Measurements from ENCODE around the gene AIPL1.
A peak's percentile ranks its signal among the peaks of the same experiment; 100 is the strongest.

AIPL1 gene

DNA sequence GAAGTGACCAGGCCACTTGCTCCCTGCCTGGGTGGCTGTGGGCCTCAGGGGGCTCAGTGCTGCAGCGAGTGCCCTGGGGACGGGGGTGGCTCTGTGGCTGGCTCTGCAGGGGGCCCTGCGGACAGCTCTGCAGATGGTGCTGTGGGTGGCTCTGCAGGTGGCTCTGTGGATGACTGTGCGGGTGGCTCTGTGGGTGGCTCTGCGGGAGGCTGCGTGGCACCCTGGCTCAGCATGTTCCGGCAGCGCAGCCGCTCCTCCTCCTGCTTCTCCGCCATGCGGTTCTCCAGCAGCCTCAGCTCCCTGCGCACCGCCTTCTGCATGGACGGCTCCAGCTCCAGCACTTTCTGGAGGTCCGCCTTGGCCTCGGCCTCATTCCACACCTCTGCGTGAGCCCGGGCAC lies 9.5 kb downstream of the AIPL1 start:
- no peak for DNase-seq
- no peaks in the 10 kb centered on the region for H3K36me3 Mint-ChIP-seq (ENCODE audit: low read depth)

DNA sequence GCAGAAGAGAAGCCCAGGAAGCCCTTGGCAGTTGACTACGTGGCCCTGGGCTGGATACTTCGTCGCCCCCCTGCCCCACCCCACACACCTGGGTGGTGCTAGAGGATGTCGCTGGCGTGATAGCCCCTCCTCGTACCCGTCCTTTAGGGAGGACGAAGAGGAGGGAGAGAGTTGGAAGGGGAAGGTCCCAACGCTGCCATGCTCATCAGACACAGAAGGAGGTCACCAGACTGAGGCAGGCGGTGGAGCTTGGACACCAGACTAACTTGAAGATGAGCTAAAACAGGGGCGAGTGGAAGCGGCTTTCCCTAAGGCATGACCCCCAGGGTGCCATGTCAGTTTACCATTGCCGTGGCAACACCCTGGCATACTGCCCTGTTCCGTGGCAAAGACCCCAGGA lies 11.0 kb downstream of the AIPL1 start:
- H3K27me3 Mint-ChIP-seq, result peaks cover 30% of the 10 kb centered on the region
- no peak overlapping the region for H3K4me3 Mint-ChIP-seq
- H3K36me3 Mint-ChIP-seq (ENCODE audit: low read depth), result no peaks in the 10 kb centered on the region
- DNase-seq, result no peak
- H3K9me3 Mint-ChIP-seq, result no peaks in the 10 kb centered on the region
- H3K27ac Mint-ChIP-seq, result no peak overlapping the region
- peaks cover 22% of the 10 kb centered on the region for H3K4me1 Mint-ChIP-seq (ENCODE audit: low read depth)

More for the DNA sequence above, 9.5 kb downstream of the AIPL1 start:
- no peak overlapping the region for H3K27ac Mint-ChIP-seq
- H3K27me3 Mint-ChIP-seq, result peaks cover 27% of the 10 kb centered on the region
- no peaks in the 10 kb centered on the region for H3K9me3 Mint-ChIP-seq
- peaks cover 21% of the 10 kb centered on the region for H3K4me1 Mint-ChIP-seq (ENCODE audit: low read depth)
- H3K4me3 Mint-ChIP-seq, result no peak overlapping the region

DNA sequence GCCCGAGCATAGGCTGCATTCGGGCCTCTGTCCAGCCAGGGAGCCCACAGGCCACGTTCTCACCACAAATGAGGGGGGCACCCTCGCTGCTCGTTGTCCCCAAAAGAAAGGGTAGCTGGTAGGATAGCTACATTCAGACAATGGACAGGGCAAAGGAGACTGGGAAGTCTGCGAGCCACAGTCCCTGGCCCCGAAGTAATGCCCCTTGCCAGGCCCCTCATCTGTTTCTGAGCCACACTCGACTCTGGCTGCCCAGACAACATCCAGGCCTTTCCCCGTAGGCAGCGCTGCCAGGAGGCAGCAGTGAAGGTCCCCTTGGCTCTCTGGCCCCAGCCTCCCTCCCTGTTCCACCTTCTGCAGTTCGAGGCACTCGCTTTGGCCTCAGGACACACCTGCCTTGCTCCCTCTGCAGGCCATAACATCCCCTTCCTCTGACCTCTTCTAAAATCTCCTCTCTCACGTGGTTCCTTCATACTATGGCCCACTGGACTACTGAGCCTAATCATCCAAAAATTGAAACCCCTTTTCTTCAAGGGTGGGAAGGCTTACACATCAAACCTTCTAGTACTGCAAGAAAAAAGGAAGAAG lies 12.2 kb downstream of the AIPL1 start:
- Mint-ChIP-seq H3K9me3 (no peaks in the 10 kb centered on the region), H3K36me3 (ENCODE audit: low read depth) (no peaks in the 10 kb centered on the region), H3K4me1 (ENCODE audit: low read depth) (peaks cover 14% of the 10 kb centered on the region), H3K4me3 (no peak overlapping the region), H3K27me3 (peaks cover 30% of the 10 kb centered on the region), H3K27ac (no peak overlapping the region)
- no peak for DNase-seq

DNA sequence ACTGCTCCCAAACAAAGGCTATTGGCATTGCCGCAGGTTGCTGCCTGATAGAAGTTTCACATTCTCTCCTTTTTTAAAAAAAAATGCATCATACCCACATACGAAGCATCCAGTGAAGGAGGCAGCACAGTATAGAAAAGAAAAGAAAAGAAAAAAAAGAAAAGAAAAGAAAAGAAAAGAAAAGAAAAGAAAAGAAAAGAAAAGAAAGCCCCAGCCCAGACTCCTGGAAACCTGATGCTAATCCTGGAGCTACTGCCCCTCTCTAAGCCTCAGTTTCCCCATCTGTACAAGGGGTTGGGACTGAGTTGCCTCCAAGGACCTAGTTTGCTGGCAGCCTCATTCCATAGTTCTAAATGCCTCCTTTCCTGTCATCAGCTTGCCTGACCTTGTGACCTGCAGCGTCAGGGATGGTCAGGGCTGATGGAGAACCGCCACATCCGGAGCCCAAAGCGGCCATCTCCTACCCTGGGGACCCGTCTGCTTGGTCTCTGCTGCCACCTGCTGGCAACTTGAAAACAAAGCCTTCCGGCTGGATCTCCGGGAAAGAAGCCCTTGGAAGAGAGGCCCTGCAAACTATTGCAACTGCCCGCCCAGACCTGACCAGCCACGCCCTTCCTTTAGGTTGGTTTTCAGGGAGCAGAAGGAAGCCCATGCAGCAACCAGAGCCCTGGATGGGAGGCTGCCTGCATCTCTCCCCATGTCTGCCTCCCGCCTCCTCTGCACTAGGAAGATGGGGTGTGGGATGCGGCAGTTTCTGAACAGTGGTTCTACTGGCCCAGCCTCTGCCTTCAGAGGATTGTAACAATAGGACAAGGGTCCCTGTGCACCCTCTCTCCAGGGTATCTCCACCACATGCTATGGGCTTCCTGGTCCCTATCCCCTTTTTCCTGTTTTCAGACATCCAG lies 13.0 kb downstream of the AIPL1 start:
- H3K36me3 Mint-ChIP-seq (ENCODE audit: low read depth), result no peaks in the 10 kb centered on the region
- peaks cover 6% of the 10 kb centered on the region for H3K4me1 Mint-ChIP-seq (ENCODE audit: low read depth)
- no peak overlapping the region for H3K27ac Mint-ChIP-seq
- DNase-seq, result peak; percentile 83
- peaks cover 30% of the 10 kb centered on the region for H3K27me3 Mint-ChIP-seq
- H3K9me3 Mint-ChIP-seq, result no peaks in the 10 kb centered on the region
- no peak overlapping the region for H3K4me3 Mint-ChIP-seq

DNA sequence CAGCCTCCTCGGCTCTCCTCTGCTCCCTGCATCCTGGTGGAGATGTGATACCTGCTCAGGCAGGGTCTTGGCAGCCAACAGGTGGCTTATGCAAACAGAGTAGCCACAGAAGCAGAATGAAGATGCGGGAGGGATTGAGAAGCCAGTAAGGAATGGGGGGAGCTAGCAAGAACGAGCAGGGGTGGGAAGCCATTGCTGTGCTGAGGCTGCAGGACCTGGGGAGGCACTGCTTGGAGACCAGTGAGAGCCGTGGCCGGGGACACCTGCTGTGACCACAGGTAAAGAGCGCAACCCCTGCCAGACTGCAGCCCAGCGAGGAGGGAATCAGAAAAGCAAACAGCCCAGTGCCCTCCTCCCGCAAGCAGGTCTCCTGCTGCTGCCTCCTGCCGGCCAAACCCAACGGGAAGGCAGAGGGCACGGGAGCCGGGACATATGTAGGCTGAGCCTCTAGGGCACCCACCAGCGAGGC lies 14.7 kb downstream of the AIPL1 start:
- DNase-seq, result no peak
- Mint-ChIP-seq H3K4me1 (ENCODE audit: low read depth) (peaks cover 3% of the 10 kb centered on the region), H3K4me3 (no peak overlapping the region), H3K36me3 (ENCODE audit: low read depth) (no peaks in the 10 kb centered on the region), H3K9me3 (no peaks in the 10 kb centered on the region), H3K27me3 (peaks cover 30% of the 10 kb centered on the region), H3K27ac (no peak overlapping the region)

DNA sequence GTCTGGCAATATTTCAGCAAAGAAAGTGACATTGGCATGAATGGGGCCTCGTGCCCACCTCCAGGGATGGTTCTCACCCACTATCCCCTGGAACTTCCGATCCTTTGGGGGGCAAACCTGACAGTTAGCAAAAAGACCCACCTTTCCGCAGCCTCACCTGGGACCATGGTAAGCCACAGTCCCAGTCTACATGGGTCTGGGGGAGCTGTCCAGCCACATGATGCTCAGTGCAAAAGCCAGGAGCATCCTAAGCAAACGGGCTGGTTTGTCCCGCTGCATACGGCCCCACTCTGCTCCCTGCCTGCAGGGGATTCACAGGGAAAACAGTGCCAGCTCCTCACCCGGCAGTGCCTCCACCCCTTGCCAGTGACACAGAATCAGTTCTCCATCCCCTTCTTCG lies 19.3 kb downstream of the AIPL1 start:
- Mint-ChIP-seq H3K27ac (no peak overlapping the region), H3K27me3 (peaks cover 9% of the 10 kb centered on the region), H3K36me3 (ENCODE audit: low read depth) (no peaks in the 10 kb centered on the region), H3K9me3 (no peaks in the 10 kb centered on the region), H3K4me3 (no peak overlapping the region), H3K4me1 (ENCODE audit: low read depth) (peaks cover 2% of the 10 kb centered on the region)
- DNase-seq, result no peak

DNA sequence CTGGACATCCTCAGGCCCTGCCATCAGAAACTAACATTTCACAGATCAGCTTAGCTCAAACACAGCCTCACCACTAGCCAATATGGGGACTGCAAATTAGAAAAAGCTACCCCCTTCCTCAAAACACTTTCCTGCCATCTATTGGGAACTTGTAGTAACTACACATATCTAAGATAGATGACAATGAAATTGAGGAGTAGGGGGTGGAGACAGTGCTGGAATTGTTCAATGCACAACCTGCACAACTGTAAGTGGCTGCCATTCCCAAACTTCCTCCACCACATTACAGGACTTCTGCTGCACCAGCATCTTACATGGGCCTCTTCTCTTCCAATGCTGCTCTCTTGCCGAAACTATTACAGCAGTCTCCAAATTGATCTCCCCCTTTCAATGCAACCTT lies 21.9 kb downstream of the AIPL1 start:
- Mint-ChIP-seq H3K27me3 (peaks cover 5% of the 10 kb centered on the region), H3K36me3 (ENCODE audit: low read depth) (no peaks in the 10 kb centered on the region), H3K4me1 (ENCODE audit: low read depth) (no peaks in the 10 kb centered on the region), H3K27ac (no peak overlapping the region), H3K4me3 (no peak overlapping the region), H3K9me3 (no peaks in the 10 kb centered on the region)
- no peak for DNase-seq

DNA sequence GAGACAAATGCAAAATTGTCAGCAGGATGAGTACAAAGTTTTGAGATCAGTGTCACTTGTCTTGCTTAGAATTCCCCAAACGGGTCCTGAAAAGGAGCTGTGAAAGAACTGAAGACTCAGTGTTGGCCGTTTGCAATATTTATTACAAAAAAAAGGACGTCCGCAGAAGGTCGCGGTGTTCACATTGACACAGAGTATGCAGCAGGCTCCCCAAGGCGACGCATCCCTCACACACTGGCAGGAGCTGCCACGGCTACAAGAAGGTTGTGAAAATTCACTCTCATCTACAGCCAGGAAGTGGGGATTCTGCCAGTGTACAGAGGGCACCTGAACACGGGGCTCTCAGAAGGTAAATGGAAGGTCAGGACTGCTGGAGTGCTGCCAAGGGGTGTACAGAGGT lies 26.2 kb downstream of the AIPL1 start:
- H3K4me3 Mint-ChIP-seq, result no peak overlapping the region
- H3K36me3 Mint-ChIP-seq (ENCODE audit: low read depth), result no peaks in the 10 kb centered on the region
- no peak for DNase-seq
- no peaks in the 10 kb centered on the region for H3K4me1 Mint-ChIP-seq (ENCODE audit: low read depth)
- H3K27me3 Mint-ChIP-seq, result peaks cover 32% of the 10 kb centered on the region
- H3K27ac Mint-ChIP-seq, result no peak overlapping the region
- no peaks in the 10 kb centered on the region for H3K9me3 Mint-ChIP-seq

DNA sequence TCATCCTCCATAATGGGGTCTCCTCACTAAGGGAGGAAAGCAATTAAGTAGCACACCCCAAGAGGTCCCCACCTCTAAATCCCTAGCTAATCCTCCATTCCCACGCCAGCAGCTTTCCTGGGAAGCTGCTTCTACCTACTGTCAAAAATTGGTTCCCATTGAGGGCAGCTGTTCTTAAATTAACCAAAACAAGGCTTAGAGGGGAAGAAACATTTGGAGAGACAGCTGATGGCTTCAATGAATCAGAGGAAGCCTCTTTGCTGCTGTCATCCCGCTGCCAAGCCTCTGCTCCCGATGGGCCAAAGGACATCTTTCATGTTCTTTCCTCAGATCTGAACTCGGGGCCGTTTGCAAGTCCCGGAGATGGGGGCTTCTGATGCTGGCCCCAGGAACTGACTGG lies 26.6 kb downstream of the AIPL1 start:
- Mint-ChIP-seq H3K4me1 (ENCODE audit: low read depth) (no peaks in the 10 kb centered on the region), H3K4me3 (no peak overlapping the region), H3K27ac (no peak overlapping the region), H3K36me3 (ENCODE audit: low read depth) (no peaks in the 10 kb centered on the region), H3K9me3 (no peaks in the 10 kb centered on the region), H3K27me3 (peaks cover 35% of the 10 kb centered on the region)
- DNase-seq, result no peak

DNA sequence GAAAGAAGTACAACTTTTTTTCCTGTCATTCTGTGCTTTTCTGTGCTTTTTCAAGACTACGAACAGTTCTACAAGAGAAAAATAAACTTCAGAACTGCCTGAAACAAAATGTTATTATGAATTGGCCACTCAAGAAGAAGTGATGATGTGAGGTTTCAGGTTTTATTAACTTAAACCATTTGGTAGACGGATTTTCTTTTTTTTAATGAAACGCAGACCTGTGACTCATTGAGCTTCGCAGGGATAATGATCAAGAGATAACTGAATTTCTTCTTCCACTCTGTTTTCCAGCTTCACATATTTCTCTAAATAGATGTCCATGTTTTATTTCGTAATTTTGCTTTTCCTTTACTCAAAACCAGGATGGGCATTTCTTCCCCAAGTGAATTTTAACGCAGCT lies 32.7 kb downstream of the AIPL1 start:
- Mint-ChIP-seq H3K36me3 (ENCODE audit: low read depth) (no peaks in the 10 kb centered on the region), H3K27me3 (peaks cover 43% of the 10 kb centered on the region), H3K9me3 (peaks cover 5% of the 10 kb centered on the region), H3K4me3 (no peak overlapping the region), H3K27ac (no peak overlapping the region), H3K4me1 (ENCODE audit: low read depth) (no peaks in the 10 kb centered on the region)
- no peak for DNase-seq

DNA sequence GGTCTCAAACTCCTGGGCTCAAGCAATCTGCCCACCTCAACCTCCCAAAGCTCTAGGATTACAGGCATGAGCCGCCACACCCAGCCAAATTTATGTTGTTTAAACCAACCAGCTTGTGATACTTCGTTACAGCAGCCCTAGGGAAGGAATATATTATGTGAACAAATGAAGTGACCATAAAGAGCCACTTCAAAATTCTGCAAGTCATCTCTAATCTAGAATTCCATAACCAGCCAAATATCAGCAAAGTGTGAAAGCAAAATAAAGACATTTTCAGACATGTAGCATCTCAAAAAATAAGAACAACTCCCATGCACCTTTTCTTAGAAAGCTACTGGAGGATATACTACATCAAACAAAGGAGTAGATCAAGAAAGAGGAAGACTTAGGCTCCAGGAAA lies 36.0 kb downstream of the AIPL1 start:
- no peak overlapping the region for H3K27ac Mint-ChIP-seq

DNA sequence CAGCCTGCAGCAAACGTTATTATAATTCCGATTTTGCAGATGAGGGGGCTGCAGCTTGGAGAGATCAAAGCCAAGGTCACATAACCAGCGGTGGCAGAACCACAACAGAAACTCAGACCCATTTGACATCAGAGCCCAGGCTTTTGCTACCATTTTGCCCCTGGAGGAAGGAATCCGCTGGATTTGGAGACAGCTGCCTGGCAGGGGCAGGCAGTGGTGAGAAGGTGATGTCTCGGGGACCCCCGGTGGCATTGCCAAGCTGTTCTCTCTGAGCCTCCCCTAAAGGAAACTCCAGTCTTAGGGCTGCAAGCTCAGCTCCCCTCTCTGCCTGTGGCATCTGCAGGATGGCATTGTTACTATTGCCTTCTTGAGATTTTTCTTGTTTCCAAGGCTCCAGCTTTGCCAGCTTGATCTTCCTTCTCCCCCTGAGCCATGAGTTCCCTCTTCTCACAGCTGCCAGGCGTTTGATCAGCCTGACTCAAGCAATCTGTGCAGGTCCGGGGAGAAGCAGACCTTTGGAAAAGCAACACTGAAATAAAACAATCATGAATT lies 40.8 kb downstream of the AIPL1 start:
- H3K9me3 Mint-ChIP-seq, result peaks cover 4% of the 10 kb centered on the region
- no peak for DNase-seq

More for the DNA sequence above, 36.0 kb downstream of the AIPL1 start:
- Mint-ChIP-seq H3K4me1 (ENCODE audit: low read depth) (no peaks in the 10 kb centered on the region), H3K27me3 (peaks cover 35% of the 10 kb centered on the region), H3K36me3 (ENCODE audit: low read depth) (no peaks in the 10 kb centered on the region), H3K4me3 (no peak overlapping the region), H3K9me3 (peaks cover 5% of the 10 kb centered on the region)
- DNase-seq, result no peak

DNA sequence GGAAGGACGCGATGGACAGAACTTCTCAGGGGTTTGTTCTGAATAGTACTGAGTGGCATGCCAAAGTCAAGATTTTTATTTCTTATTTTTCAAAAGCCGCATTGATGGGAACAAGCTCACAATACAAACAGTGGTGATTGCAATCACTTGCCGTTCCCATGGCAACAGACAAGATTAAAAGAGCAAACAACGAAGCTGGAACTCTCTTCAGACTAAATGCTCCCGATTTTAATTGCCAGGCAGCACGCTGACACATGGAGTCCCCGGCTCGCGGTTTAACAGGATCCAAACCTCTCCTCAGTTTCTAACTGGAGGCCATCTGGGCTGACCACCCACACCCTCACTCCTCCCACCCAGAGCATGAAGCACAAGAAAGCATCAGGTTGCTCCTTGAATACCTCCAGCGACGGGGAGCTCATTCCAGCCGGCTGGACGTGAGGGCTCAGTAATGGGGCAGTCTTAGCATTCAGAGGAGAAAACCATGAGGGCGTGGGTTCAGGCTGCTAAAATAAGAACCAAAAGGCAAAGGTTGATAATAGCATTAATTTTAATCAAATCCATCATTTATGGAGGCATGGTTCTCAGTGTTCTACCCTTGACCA lies 41.5 kb downstream of the AIPL1 start:
- no peaks in the 10 kb centered on the region for H3K36me3 Mint-ChIP-seq (ENCODE audit: low read depth)
- no peaks in the 10 kb centered on the region for H3K9me3 Mint-ChIP-seq
- no peaks in the 10 kb centered on the region for H3K4me1 Mint-ChIP-seq (ENCODE audit: low read depth)
- H3K4me3 Mint-ChIP-seq, result no peak overlapping the region
- H3K27me3 Mint-ChIP-seq, result peaks cover 41% of the 10 kb centered on the region
- no peak for DNase-seq
- H3K27ac Mint-ChIP-seq, result no peak overlapping the region

More for the DNA sequence above, 40.8 kb downstream of the AIPL1 start:
- Mint-ChIP-seq H3K27ac (no peak overlapping the region), H3K4me3 (no peak overlapping the region), H3K27me3 (peaks cover 45% of the 10 kb centered on the region), H3K4me1 (ENCODE audit: low read depth) (no peaks in the 10 kb centered on the region), H3K36me3 (ENCODE audit: low read depth) (no peaks in the 10 kb centered on the region)

DNA sequence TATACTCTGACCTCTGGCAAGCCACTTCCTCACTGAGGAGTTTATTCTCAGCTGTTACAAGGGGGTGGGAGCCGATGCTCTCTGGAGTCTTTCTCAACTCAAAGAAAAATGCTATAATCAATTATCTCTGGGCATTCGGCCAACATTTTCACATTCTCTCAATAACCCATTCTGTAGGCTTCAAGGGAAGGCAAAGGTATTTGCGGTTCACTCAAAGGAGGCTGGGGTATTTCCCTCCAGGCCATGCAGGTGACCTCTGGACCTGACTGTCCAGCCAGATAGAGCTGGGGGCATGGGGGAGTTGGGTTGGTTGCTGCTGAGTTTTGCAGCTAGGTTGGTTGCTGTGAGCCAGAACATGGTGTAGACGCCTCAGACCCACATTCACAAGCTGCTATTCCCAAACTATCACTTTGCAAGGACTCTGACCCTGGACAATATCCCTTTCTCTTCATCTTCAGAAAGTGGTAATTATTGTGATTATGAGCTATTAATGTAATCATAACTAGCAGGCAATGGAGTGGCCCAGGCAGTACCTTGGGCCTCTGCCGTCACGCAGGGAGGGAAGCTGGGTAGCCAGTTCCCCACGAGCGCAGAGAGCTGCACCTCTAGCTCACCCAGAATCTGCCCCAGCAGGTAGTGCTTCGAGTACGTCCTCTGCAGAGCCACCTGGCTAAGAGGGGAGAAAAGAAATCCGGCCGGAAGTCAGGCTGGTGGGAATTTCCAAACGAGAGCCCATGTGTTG lies 42.1 kb downstream of the AIPL1 start:
- no peak overlapping the region for H3K4me3 Mint-ChIP-seq
- H3K36me3 Mint-ChIP-seq (ENCODE audit: low read depth), result no peaks in the 10 kb centered on the region
- H3K27ac Mint-ChIP-seq, result no peak overlapping the region
- H3K27me3 Mint-ChIP-seq, result peaks cover 41% of the 10 kb centered on the region
- H3K9me3 Mint-ChIP-seq, result no peaks in the 10 kb centered on the region
- no peaks in the 10 kb centered on the region for H3K4me1 Mint-ChIP-seq (ENCODE audit: low read depth)
- DNase-seq, result no peak
